GM10248 (cell line): Measurements from ENCODE around the gene FAM83C.

Experiments used
- CTCF ChIA-PET: fragments of 300-600 bp; sonication (Branson Sonifier 250); formaldehyde crosslinking; extraction: SDS; loops from one replicate; lab custom pipeline; 2021; ENCODE audit warnings: antibody characterized with exemption; lab: Yijun Ruan, JAX
- POLR2A ChIA-PET: fragments of 350-650 bp; sonication (Branson Sonifier 250); formaldehyde crosslinking; extraction: SDS; loops from one replicate; lab custom pipeline; 2020; ENCODE audit warnings: antibody characterized with exemption; lab: Yijun Ruan, JAX
- DNase-seq: peaks from one replicate; pipeline ENCODE4 v3.0.0; 2012; ENCODE audit errors: extremely low spot score
- CTCF ChIP-seq: IDR thresholded peaks from 2 replicates; pipeline ENCODE4 v1.5.1; 2012; ENCODE audit warnings: mild to moderate bottlenecking, low read depth; ENCODE audit errors: extremely low read depth, missing control alignments, control extremely low read depth

FAM83C gene

GRCh38 chr20:35273449-35274171, 18.6 kb downstream of the FAM83C start:
- ChIA-PET CTCF (interaction anchor here (1.6 kb wide), 1 partner anchor 107 kb away, joined by 3 read pairs; no protein-coding TSS in a partner anchor), POLR2A (no interaction called here)
- no peak for DNase-seq
- TF ChIP-seq CTCF, result no peak

- no peak for TF ChIP-seq CTCF
- ChIA-PET CTCF (interaction anchor here (1.3 to 1.6 kb wide), 3 partner anchors 13 to 176 kb away, joined by 3 to 5 read pairs (median 3); partner anchors contain the start of gene EIF6), POLR2A (no interaction called here)
- DNase-seq, result no peak
These were observed 20.3 kb downstream of the FAM83C start for GRCh38 chr20:35271904-35272303.

GRCh38 chr20:35271073-35271882, 20.9 kb downstream of the FAM83C start:
- POLR2A ChIA-PET, result interaction anchor here (0.5 kb wide), 1 partner anchor 245 kb away, joined by 3 read pairs; no protein-coding TSS in a partner anchor
- no peak for TF ChIP-seq CTCF
- DNase-seq, result no peak
- CTCF ChIA-PET, result interaction anchor here (1.0 to 2.2 kb wide), 6 partner anchors 13 to 396 kb away, joined by 3 to 10 read pairs (median 4); partner anchors contain the start of gene EIF6

GRCh38 chr20:35270021-35270902, 22.0 kb downstream of the FAM83C start:
- POLR2A ChIA-PET, result no interaction called here
- TF ChIP-seq CTCF, result no peak
- DNase-seq, result no peak
- CTCF ChIA-PET, result interaction anchor here (1.0 to 2.8 kb wide), 10 partner anchors 10 to 445 kb away, joined by 3 to 17 read pairs (median 4); partner anchors contain the start of genes EIF6 and NCOA6

- CTCF ChIA-PET, result interaction anchor here (0.6 to 2.8 kb wide), 16 partner anchors 8 to 444 kb away, joined by 3 to 17 read pairs (median 5); partner anchors contain the start of genes EIF6 and NCOA6
- peak; percentile 82 for DNase-seq
- TF ChIP-seq CTCF, result peak; percentile 74
- POLR2A ChIA-PET, result interaction anchor here (1.0 kb wide), 1 partner anchor 9 kb away, joined by 3 read pairs; the partner anchor contains the start of gene MMP24OS
These were observed 23.0 kb downstream of the FAM83C start for GRCh38 chr20:35269055-35269781.
